K562 (cell line): ENCODE results near the gene FARP2. TPM values are rescaled to one million over a fixed set of nuclear protein-coding genes. Genes with fewer than 3 reads are reported as not detected.
A peak's percentile ranks its signal among the peaks of the same experiment; 100 is the strongest.

Source experiments
- CEBPZ ChIP-seq: fragments of 150-350 bp; IDR thresholded peaks from 2 replicates; pipeline ENCODE4 v1.6.1; 2014; ENCODE audit warnings: low read depth, mild to moderate bottlenecking, low read length, borderline replicate concordance
- ELK3 ChIP-seq: fragments of 450-650 bp; formaldehyde crosslinking; IDR thresholded peaks from 2 replicates; pipeline ENCODE4 v1.4.0; 2020; ENCODE audit warnings: mild to moderate bottlenecking
- ETS2 ChIP-seq: IDR thresholded peaks from 2 replicates; pipeline ENCODE4 v1.6.1; 2016; ENCODE audit warnings: borderline replicate concordance, missing genetic modification characterization, mild to moderate bottlenecking, moderate library complexity, missing compliant biosample characterization; ENCODE audit not compliant: poor library complexity, severe bottlenecking
- EWSR1 ChIP-seq: fragments of 450-650 bp; IDR thresholded peaks from 2 replicates; pipeline ENCODE4 v1.6.1; 2018; ENCODE audit warnings: borderline replicate concordance, mild to moderate bottlenecking, low read depth, moderate library complexity; ENCODE audit not compliant: partially characterized antibody
- GATAD2B ChIP-seq: fragments of 450-650 bp; IDR thresholded peaks from 2 replicates; pipeline ENCODE4 v1.6.1; 2017; ENCODE audit warnings: mild to moderate bottlenecking, borderline replicate concordance
- HMG20B ChIP-seq: fragments of 250-450 bp; sonication (Bioruptor Pico); IDR thresholded peaks from 2 replicates; pipeline ENCODE4 v1.5.0; 2021; ENCODE audit warnings: mild to moderate bottlenecking
- JUND ChIP-seq, 2 experiments: IDR thresholded peaks; 2 replicates in 1 of 2; 3 replicates in 1 of 2; pipeline ENCODE4 v1.6.1; 2011; ENCODE audit warnings: borderline replicate concordance in 2 of 2, low read depth in 2 of 2, low read length in 2 of 2, improper control_type of control experiment in 1 of 2, missing biosample characterization in 1 of 2, missing genetic modification characterization in 1 of 2, missing genetic modification reagents in 1 of 2
- NCOA2 ChIP-seq, 2 experiments: fragments of 450-650 bp; IDR thresholded peaks; 2 replicates each; pipeline ENCODE4 v1.6.1; 2018; ENCODE audit warnings: mild to moderate bottlenecking in 2 of 2, moderate library complexity in 1 of 2; ENCODE audit not compliant: partially characterized antibody in 2 of 2
- PURB ChIP-seq: sonication (generic); formaldehyde crosslinking; IDR thresholded peaks from 2 replicates; pipeline ENCODE4 v1.9.0; 2021; ENCODE audit warnings: low read depth, mild to moderate bottlenecking, missing genetic modification reagents
- RFX5 ChIP-seq: IDR thresholded peaks from 2 replicates; pipeline ENCODE4 v1.6.1; 2011; ENCODE audit warnings: low read depth, mild to moderate bottlenecking, improper control_type of control experiment, low read length
- SMARCA4 ChIP-seq: fragments of 450-650 bp; IDR thresholded peaks from 2 replicates; pipeline ENCODE4 v1.6.1; 2016
- TAF1 ChIP-seq: IDR thresholded peaks from 2 replicates; pipeline ENCODE4 v1.6.1; 2011; ENCODE audit warnings: mild to moderate bottlenecking, low read length, moderate library complexity; ENCODE audit not compliant: insufficient read depth, control insufficient read depth, severe bottlenecking; ENCODE audit errors: extremely low read depth
- THAP12 ChIP-seq: fragments of 250-450 bp; sonication (Bioruptor Pico); IDR thresholded peaks from 2 replicates; pipeline ENCODE4 v1.9.0; 2021; ENCODE audit warnings: mild to moderate bottlenecking, inconsistent platforms
- THRAP3 ChIP-seq: fragments of 450-650 bp; IDR thresholded peaks from 2 replicates; pipeline ENCODE4 v1.6.1; 2016; ENCODE audit warnings: mild to moderate bottlenecking, inconsistent platforms, borderline replicate concordance
- TSC22D4 ChIP-seq: fragments of 450-650 bp; IDR thresholded peaks from 2 replicates; pipeline ENCODE4 v1.6.1; 2016; ENCODE audit warnings: missing genetic modification characterization, missing biosample characterization, control low read depth
- ZNF175 ChIP-seq: fragments of 200-800 bp; sonication (Bioruptor generic); IDR thresholded peaks from 2 replicates; pipeline ENCODE4 v1.6.1; 2016; ENCODE audit warnings: low read depth, mild to moderate bottlenecking, missing genetic modification characterization, missing compliant biosample characterization
- ZNF184 ChIP-seq: sonication (generic); formaldehyde crosslinking; IDR thresholded peaks from 2 replicates; pipeline ENCODE4 v1.5.0; 2020; ENCODE audit warnings: missing genetic modification reagents
- ZNF253 ChIP-seq: fragments of 250-450 bp; sonication (Bioruptor Pico); conservative IDR thresholded peaks from 2 replicates; pipeline ENCODE4 v1.6.1; 2021; ENCODE audit warnings: mild to moderate bottlenecking
- ZNF583 ChIP-seq: fragments of 250-450 bp; sonication (Bioruptor Pico); IDR thresholded peaks from 2 replicates; pipeline ENCODE4 v1.4.0; 2020
- polyA plus RNA-seq, 8 experiments: library from polyadenylated mRNA; depleted of rRNA in 4 of 8; stranded (reverse) in 5 of 8; unstranded in 3 of 8; fragments of >200 nt; fragmentation: Nextera tagmentation in 2 of 8; fragmentation: Illumina TruSeq in 1 of 8; extraction: Ambion mirVana in 2 of 8; extraction: Trizol in 1 of 8; gene quantifications; 2 replicates each; pipeline versions ENCODE4 v1.2.1 to v1.2.3, GENCODE V29; 2011 to 2014; ENCODE audit warnings: inconsistent platforms in 1 of 8, missing spikeins in 1 of 8
- total RNA-seq, 7 experiments: library from RNA; depleted of rRNA in 6 of 7; stranded (reverse); fragments of >200 nt in 6 of 7; fragmentation: Illumina TruSeq in 2 of 7; extraction: Trizol in 2 of 7; gene quantifications; 2 replicates each; pipeline versions ENCODE4 v1.2.1 to v1.2.3, GENCODE V29; 2011 to 2021; ENCODE audit warnings: low replicate concordance in 1 of 7
- TF ChIP-seq, protein P1 (sequence below): IDR thresholded peaks from 3 replicates; pipeline ENCODE4 v1.6.1; 2011; ENCODE audit warnings: borderline replicate concordance, mild to moderate bottlenecking; ENCODE audit not compliant: insufficient read length, insufficient read depth

The FARP2 gene
- total and polyA plus RNA-seq, 9 of the 15 experiments (the other 6 are each of a cell fraction or from before 2014, with no cell fraction given) = 4.1 to 38.1 (median 21.1) TPM

DNA sequence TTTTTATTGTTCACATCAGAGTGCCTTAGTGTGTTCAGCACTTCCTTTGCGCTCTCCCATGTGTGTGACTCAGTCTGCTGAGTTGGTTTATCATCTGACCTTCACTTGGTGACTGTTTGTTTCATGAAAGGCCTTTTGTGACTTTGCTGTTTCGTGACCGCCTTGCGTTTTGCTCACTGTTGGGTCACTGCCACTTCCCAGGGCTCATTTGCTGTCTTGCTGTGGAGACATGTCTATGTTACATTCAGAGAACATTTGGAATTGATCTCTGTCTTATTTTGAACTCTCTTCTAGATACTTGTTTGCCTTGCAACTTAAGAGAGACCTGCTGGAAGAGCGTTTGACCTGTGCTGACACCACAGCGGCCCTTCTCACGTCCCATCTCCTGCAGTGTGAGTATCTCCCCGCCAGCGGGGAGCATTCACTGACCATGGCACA, 54.7 kb downstream of the FARP2 start (continued):
- TF ChIP-seq CEBPZ (no peak), HMG20B (CRISPR knock-in tag) (no peak), THAP12 (CRISPR knock-in tag) (no peak), TAF1 (no peak), ZNF184 (CRISPR knock-in tag) (no peak), ZNF175 (CRISPR knock-in tag) (no peak), TSC22D4 (tag) (no peak), NCOA2 (IDR thresholded peaks at IDR 0.05; ENCODE audit: partially characterized antibody in 2 of 2) (no peak), ZNF583 (CRISPR knock-in tag) (no peak), GATAD2B (0 out of 2 replicates have a peak, but pooled peaks have one; percentile 18), SMARCA4 (no peak), PURB (CRISPR knock-in tag) (no peak), JUND (IDR thresholded peaks at IDR 0.05; ENCODE audit: borderline replicate concordance, low read depth, low read length) (peak; percentile 65; the same call in 1 of the 2 replicates), JUND (tag; IDR thresholded peaks at IDR 0.05; ENCODE audit: borderline replicate concordance, low read depth, low read length) (peak; percentile 59; the same call in 1 of the 3 replicates), ELK3 (CRISPR knock-in tag) (no peak), ETS2 (tag) (no peak), ZNF253 (CRISPR knock-in tag) (no peak), RFX5 (no peak), THRAP3 (no peak), EWSR1 (no peak)
- TF ChIP-seq, protein P1, sequence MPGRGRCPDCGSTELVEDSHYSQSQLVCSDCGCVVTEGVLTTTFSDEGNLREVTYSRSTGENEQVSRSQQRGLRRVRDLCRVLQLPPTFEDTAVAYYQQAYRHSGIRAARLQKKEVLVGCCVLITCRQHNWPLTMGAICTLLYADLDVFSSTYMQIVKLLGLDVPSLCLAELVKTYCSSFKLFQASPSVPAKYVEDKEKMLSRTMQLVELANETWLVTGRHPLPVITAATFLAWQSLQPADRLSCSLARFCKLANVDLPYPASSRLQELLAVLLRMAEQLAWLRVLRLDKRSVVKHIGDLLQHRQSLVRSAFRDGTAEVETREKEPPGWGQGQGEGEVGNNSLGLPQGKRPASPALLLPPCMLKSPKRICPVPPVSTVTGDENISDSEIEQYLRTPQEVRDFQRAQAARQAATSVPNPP = no peak
